Panc1 (cell line): ENCODE results near the gene HHIP. TPM values are rescaled to one million over a fixed set of nuclear protein-coding genes. Genes with fewer than 3 reads are reported as not detected.
"Not testable (repeated sequence)": the region's sequence is repeated elsewhere in the genome, so short reads cannot be mapped to it uniquely, and the experiment has no call there.

Source experiments
- ATAC-seq: fragments of 200-7000 bp; cut with Tn5 transposase; 2 replicates; pipeline ENCODE4 v1.9.1; 2020; ENCODE audit warnings: mild to moderate bottlenecking, moderate library complexity
- BruUV-seq: library from RNA; stranded (reverse); fragments of 400-500 nt; replicated peaks from 2 replicates; lab custom pipeline; 2021; lab: Mats Ljungman, UMichigan
- CTCF ChIA-PET: fragments of 300-600 bp; sonication (Branson Sonifier 250); formaldehyde crosslinking; loops from one replicate; lab custom pipeline; 2022; ENCODE audit warnings: antibody characterized with exemption; lab: Charles Lee
- POLR2A ChIA-PET: fragments of 300-600 bp; sonication (Branson Sonifier 250); formaldehyde crosslinking; loops from one replicate; lab custom pipeline; 2022; ENCODE audit warnings: antibody characterized with exemption; lab: Charles Lee
- DNase-seq: peaks from one replicate; pipeline ENCODE4 v3.0.0-alpha.2; 2010; ENCODE audit warnings: low read depth, low spot score
- H3K27ac ChIP-seq: 2 replicates; pipeline ENCODE4 v1.5.1; 2011; ENCODE audit warnings: mild to moderate bottlenecking, low read length, inconsistent platforms
- H3K27me3 ChIP-seq: fragments of 200-500 bp; sonication (Bioruptor generic); 2 replicates; pipeline ENCODE4 v1.6.0; 2014; ENCODE audit warnings: low read length, inconsistent platforms; ENCODE audit not compliant: control insufficient read depth, insufficient read depth
- H3K36me3 ChIP-seq: fragments of 200-500 bp; sonication (Bioruptor generic); 2 replicates; pipeline ENCODE4 v1.5.1; 2014; ENCODE audit warnings: inconsistent platforms, mild to moderate bottlenecking, low read length, moderate library complexity; ENCODE audit not compliant: control insufficient read depth, insufficient read depth
- H3K4me1 ChIP-seq: 2 replicates; pipeline ENCODE4 v1.5.1; 2011; ENCODE audit warnings: inconsistent platforms, mild to moderate bottlenecking, low read length, moderate library complexity; ENCODE audit not compliant: control insufficient read depth, insufficient read depth
- H3K4me3 ChIP-seq, 2 experiments: 2 replicates each; pipeline ENCODE4 v1.5.1; 2011 to 2012; ENCODE audit warnings: low read depth in 2 of 2, low read length in 2 of 2, mild to moderate bottlenecking in 2 of 2, inconsistent platforms in 1 of 2, moderate library complexity in 1 of 2
- H3K9me3 ChIP-seq: fragments of 200-500 bp; sonication (Bioruptor generic); 2 replicates; pipeline ENCODE4 v1.5.1; 2014; ENCODE audit warnings: low read depth, mild to moderate bottlenecking, inconsistent platforms, low read length, moderate library complexity; ENCODE audit not compliant: control insufficient read depth, insufficient read depth
- POLR2AphosphoS5 ChIP-seq: IDR thresholded peaks from 2 replicates; pipeline ENCODE4 v1.6.1; 2012; ENCODE audit warnings: mild to moderate bottlenecking, low read depth, low read length, moderate library complexity
- SIN3A ChIP-seq: IDR thresholded peaks from 2 replicates; pipeline ENCODE4 v1.6.1; 2012; ENCODE audit warnings: low read depth, mild to moderate bottlenecking, low read length, moderate library complexity, borderline replicate concordance; ENCODE audit not compliant: insufficient read depth
- TCF7L2 ChIP-seq: IDR thresholded peaks from 2 replicates; pipeline ENCODE4 v1.6.1; 2011; ENCODE audit warnings: mild to moderate bottlenecking, low read depth, low read length, inconsistent platforms
- in situ Hi-C: cut with HindIII; loops from 2 replicates; pipeline ENCODE4 v1.10.0; 2016; ENCODE audit warnings: low sequenced_read_pairs, low pct_unique_long_range_greater_than_20kb
- intact Hi-C: fragments of 100-400 bp; cut with micrococcal nuclease; formaldehyde crosslinking; loops from one replicate; pipeline ENCODE4 v1.10.0; 2022; ENCODE audit not compliant: unreplicated experiment
- total RNA-seq: library from RNA; stranded (reverse); gene quantifications from one replicate; pipeline ENCODE4 v1.2.1, GENCODE V29; 2021; ENCODE audit not compliant: unreplicated experiment
- TF ChIP-seq, protein P1 (sequence below): fragments of 450-650 bp; IDR thresholded peaks from 2 replicates; pipeline ENCODE4 v1.5.1; 2017; ENCODE audit warnings: mild to moderate bottlenecking
- TF ChIP-seq, protein P2 (sequence below), 2 experiments: IDR thresholded peaks; 2 replicates each; pipeline ENCODE4 v1.6.1; 2011 to 2012; ENCODE audit warnings: low read depth in 2 of 2, control low read depth in 1 of 2, low read length in 1 of 2, mild to moderate bottlenecking in 1 of 2, moderate library complexity in 1 of 2; ENCODE audit not compliant: insufficient read depth in 1 of 2

The HHIP gene
- total RNA-seq, 1 experiment from 2014 or later = 0.08 TPM

DNA sequence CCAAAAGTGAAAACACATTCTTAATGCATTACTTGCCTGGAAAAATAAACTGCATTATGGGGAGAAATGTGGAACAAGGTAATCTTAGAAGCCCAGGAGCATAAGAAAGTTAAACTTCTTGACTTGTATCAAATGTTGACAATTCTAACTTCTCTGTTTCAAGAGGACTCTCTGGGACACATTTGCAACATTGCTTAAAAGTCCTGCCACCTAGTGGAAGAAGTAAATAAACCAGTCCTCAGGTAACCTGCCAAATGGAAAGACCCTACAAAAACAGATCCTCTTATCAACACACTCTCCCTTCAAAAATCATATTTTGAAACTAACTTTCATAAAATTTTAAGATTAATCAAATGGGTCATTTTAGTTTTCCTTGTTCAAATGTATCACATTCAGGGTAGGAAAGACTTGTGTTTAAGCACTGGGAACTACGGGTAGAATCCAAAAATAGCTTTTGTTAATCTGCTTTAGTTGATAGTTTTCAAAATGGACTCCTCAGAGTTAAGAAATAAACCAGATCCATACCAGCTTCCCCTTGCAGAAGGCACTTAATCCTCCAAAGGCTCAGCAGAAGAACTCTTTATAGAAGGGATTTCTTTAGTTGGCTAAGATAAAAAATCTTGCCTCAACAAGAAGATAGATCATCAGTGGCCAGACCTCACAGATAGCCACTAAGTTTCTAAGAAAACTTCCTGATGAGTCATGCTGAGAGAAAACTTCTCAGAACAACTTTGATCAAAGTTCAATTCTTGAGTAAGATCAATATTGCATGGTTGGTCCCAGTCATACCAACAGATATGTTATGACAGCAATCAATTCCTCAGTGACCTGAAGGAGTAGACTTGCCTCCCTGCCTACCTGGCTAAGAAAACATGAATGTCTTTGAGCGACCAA lies 141.7 kb downstream of the HHIP start:
- in situ Hi-C loops = no loop called here
- ChIA-PET CTCF (no interaction called here), POLR2A (no interaction called here)
- no peak overlapping the region for H3K27ac ChIP-seq
- ATAC-seq = no peak
- intact Hi-C loops = loop anchor here (10.0 kb wide), 1 partner anchor 613 kb away; no protein-coding TSS in a partner anchor
- no peaks in the 10 kb centered on the region for H3K4me1 ChIP-seq
- peak; percentile 12 for DNase-seq
- no peaks in the 10 kb centered on the region for H3K9me3 ChIP-seq
- H3K27me3 ChIP-seq = no peaks in the 10 kb centered on the region
- no peak for TF ChIP-seq SIN3A
- TF ChIP-seq, protein P1, sequence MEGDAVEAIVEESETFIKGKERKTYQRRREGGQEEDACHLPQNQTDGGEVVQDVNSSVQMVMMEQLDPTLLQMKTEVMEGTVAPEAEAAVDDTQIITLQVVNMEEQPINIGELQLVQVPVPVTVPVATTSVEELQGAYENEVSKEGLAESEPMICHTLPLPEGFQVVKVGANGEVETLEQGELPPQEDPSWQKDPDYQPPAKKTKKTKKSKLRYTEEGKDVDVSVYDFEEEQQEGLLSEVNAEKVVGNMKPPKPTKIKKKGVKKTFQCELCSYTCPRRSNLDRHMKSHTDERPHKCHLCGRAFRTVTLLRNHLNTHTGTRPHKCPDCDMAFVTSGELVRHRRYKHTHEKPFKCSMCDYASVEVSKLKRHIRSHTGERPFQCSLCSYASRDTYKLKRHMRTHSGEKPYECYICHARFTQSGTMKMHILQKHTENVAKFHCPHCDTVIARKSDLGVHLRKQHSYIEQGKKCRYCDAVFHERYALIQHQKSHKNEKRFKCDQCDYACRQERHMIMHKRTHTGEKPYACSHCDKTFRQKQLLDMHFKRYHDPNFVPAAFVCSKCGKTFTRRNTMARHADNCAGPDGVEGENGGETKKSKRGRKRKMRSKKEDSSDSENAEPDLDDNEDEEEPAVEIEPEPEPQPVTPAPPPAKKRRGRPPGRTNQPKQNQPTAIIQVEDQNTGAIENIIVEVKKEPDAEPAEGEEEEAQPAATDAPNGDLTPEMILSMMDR = peak; percentile 31; the same call in 1 of the 2 replicates
- no peaks in the 10 kb centered on the region for H3K36me3 ChIP-seq
- no TSS peak for BruUV-seq
- no peak overlapping the region for H3K4me3 ChIP-seq

DNA sequence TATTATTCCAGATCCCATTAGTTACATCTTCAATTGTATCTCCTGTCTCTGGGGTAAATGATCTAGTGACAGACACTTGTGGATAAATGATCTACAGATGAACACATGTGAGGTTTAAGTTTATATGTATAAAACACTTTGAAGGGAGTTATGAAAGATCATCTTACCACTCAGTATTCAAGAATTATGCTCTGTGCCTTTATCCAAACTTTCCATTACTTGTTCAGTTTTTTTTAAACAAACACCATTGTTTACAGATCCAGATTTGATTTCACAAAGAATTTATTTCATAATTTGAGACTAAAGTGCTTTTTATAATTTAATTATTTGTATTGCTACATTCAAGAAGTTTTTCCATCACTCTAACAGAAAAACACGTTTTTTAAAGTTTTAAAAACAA lies 142.5 kb downstream of the HHIP start:
- ChIA-PET POLR2A (no interaction called here), CTCF (no interaction called here)
- Histone ChIP-seq H3K27me3 (no peaks in the 10 kb centered on the region), H3K36me3 (no peaks in the 10 kb centered on the region), H3K4me1 (no peaks in the 10 kb centered on the region), H3K4me3 (no peak overlapping the region), H3K9me3 (no peaks in the 10 kb centered on the region), H3K27ac (no peak overlapping the region)
- BruUV-seq = no TSS peak
- no peak for DNase-seq
- TF ChIP-seq, protein P1 = no peak
- TF ChIP-seq POLR2AphosphoS5 (no peak), SIN3A (no peak), TCF7L2 (no peak)
- TF ChIP-seq, protein P2, sequence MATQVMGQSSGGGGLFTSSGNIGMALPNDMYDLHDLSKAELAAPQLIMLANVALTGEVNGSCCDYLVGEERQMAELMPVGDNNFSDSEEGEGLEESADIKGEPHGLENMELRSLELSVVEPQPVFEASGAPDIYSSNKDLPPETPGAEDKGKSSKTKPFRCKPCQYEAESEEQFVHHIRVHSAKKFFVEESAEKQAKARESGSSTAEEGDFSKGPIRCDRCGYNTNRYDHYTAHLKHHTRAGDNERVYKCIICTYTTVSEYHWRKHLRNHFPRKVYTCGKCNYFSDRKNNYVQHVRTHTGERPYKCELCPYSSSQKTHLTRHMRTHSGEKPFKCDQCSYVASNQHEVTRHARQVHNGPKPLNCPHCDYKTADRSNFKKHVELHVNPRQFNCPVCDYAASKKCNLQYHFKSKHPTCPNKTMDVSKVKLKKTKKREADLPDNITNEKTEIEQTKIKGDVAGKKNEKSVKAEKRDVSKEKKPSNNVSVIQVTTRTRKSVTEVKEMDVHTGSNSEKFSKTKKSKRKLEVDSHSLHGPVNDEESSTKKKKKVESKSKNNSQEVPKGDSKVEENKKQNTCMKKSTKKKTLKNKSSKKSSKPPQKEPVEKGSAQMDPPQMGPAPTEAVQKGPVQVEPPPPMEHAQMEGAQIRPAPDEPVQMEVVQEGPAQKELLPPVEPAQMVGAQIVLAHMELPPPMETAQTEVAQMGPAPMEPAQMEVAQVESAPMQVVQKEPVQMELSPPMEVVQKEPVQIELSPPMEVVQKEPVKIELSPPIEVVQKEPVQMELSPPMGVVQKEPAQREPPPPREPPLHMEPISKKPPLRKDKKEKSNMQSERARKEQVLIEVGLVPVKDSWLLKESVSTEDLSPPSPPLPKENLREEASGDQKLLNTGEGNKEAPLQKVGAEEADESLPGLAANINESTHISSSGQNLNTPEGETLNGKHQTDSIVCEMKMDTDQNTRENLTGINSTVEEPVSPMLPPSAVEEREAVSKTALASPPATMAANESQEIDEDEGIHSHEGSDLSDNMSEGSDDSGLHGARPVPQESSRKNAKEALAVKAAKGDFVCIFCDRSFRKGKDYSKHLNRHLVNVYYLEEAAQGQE (IDR thresholded peaks at IDR 0.05; ENCODE audit: insufficient read depth in 1 of 2, low read depth in 2 of 2, low read length in 1 of 2) = no peak
- in situ Hi-C loops = no loop called here
- intact Hi-C loops = loop anchor here (10.0 kb wide), 1 partner anchor 614 kb away; no protein-coding TSS in a partner anchor
- no peak for ATAC-seq

DNA sequence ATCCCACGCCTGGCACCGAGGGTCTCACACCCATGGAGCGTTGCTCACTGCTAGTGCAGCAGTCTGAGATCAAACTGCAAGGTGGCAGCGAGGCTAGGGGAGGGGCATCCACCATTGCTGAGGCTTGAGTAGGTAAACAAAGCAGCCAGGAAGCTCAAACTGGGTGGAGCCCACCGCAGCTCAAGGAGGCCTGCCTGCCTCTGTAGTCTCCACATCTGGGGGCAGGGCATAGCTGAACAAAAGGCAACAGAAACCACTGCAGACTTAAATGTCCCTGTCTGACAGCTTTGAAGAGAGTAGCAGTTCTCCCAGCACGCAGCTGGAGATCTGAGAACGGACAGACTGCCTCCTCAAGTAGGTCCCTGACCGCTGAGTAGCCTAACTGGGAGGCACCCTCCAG lies 146.0 kb downstream of the HHIP start:
- H3K4me3 ChIP-seq, POLR2A ChIA-PET, DNase-seq, ATAC-seq, BruUV-seq, H3K27me3 ChIP-seq, CTCF ChIA-PET, in situ Hi-C loops, intact Hi-C loops, H3K4me1 ChIP-seq, H3K27ac ChIP-seq, H3K36me3 ChIP-seq, H3K9me3 ChIP-seq: not testable (repeated sequence)
